Dedifferentiated amniotic fluid mesenchymal stem cell (primary cell): ENCODE data around the gene ST6GALNAC3.

ENCODE experiments used
- DNase-seq: peaks from one replicate; pipeline ENCODE4 v3.0.0-alpha.2; 2016; ENCODE audit errors: extremely low spot score

The ST6GALNAC3 gene

GRCh38 chr1:76247261-76247852 lies 172.8 kb downstream of the ST6GALNAC3 start:
- no peak for DNase-seq

- DNase-seq = no peak
Observed at GRCh38 chr1:76250271-76250670, 175.7 kb downstream of the ST6GALNAC3 start.

GRCh38 chr1:76252431-76252830 lies 177.9 kb downstream of the ST6GALNAC3 start:
- DNase-seq = no peak

- DNase-seq = peak; percentile 37
Observed at GRCh38 chr1:76254104-76255030, 179.8 kb downstream of the ST6GALNAC3 start.

GRCh38 chr1:76256289-76257223 lies 182.0 kb downstream of the ST6GALNAC3 start:
- DNase-seq = no peak

GRCh38 chr1:76257823-76258222 lies 183.3 kb downstream of the ST6GALNAC3 start:
- DNase-seq = no peak

GRCh38 chr1:76259270-76259669 lies 184.7 kb downstream of the ST6GALNAC3 start:
- DNase-seq = no peak

GRCh38 chr1:76260279-76260678 lies 185.7 kb downstream of the ST6GALNAC3 start:
- no peak for DNase-seq

GRCh38 chr1:76262601-76263000 lies 188.1 kb downstream of the ST6GALNAC3 start:
- no peak for DNase-seq

GRCh38 chr1:76264642-76265041 lies 190.1 kb downstream of the ST6GALNAC3 start:
- DNase-seq = no peak

- DNase-seq = no peak
Observed at GRCh38 chr1:76266762-76267161, 192.2 kb downstream of the ST6GALNAC3 start.

- DNase-seq = no peak
Observed at GRCh38 chr1:76267631-76268030, 193.1 kb downstream of the ST6GALNAC3 start.

GRCh38 chr1:76268341-76268740 lies 193.8 kb downstream of the ST6GALNAC3 start:
- DNase-seq = peak; percentile 47

GRCh38 chr1:76269155-76269554 lies 194.6 kb downstream of the ST6GALNAC3 start:
- peak; percentile 82 for DNase-seq

- DNase-seq = no peak
Observed at GRCh38 chr1:76274302-76274701, 199.8 kb downstream of the ST6GALNAC3 start.

- no peak for DNase-seq
Observed at GRCh38 chr1:76274718-76275117, 200.2 kb downstream of the ST6GALNAC3 start.

GRCh38 chr1:76278711-76279100 lies 204.2 kb downstream of the ST6GALNAC3 start:
- no peak for DNase-seq

GRCh38 chr1:76279101-76279748 lies 204.7 kb downstream of the ST6GALNAC3 start:
- peak; percentile 48 for DNase-seq

- DNase-seq = no peak
Observed at GRCh38 chr1:76281306-76281705, 206.8 kb downstream of the ST6GALNAC3 start.

GRCh38 chr1:76284842-76285241 lies 210.3 kb downstream of the ST6GALNAC3 start:
- DNase-seq = no peak

- DNase-seq = no peak
Observed at GRCh38 chr1:76285578-76286135, 211.1 kb downstream of the ST6GALNAC3 start.
